C4-2B (cell line): ENCODE results near the gene RSRC1.

Experiments
- ZFX ChIP-seq: fragments of 450-650 bp; IDR thresholded peaks from 2 replicates; pipeline ENCODE4 v1.6.1; 2017
- TF ChIP-seq, protein P1 (sequence below): fragments of 450-650 bp; conservative IDR thresholded peaks from 2 replicates; pipeline ENCODE4 v1.5.1; 2017; ENCODE audit warnings: mild to moderate bottlenecking

- TF ChIP-seq, protein P1, sequence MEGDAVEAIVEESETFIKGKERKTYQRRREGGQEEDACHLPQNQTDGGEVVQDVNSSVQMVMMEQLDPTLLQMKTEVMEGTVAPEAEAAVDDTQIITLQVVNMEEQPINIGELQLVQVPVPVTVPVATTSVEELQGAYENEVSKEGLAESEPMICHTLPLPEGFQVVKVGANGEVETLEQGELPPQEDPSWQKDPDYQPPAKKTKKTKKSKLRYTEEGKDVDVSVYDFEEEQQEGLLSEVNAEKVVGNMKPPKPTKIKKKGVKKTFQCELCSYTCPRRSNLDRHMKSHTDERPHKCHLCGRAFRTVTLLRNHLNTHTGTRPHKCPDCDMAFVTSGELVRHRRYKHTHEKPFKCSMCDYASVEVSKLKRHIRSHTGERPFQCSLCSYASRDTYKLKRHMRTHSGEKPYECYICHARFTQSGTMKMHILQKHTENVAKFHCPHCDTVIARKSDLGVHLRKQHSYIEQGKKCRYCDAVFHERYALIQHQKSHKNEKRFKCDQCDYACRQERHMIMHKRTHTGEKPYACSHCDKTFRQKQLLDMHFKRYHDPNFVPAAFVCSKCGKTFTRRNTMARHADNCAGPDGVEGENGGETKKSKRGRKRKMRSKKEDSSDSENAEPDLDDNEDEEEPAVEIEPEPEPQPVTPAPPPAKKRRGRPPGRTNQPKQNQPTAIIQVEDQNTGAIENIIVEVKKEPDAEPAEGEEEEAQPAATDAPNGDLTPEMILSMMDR = no peak
- no peak for TF ChIP-seq ZFX
These were observed 96.1 kb downstream of the RSRC1 start for GRCh38 chr3:158205994-158206393.
